MM.1S (cell line): ENCODE results near the gene SHOC1.

Experiments
- DNase-seq: peaks from one replicate; pipeline ENCODE4 v3.0.0-alpha.2; 2015
- H2AFZ ChIP-seq: fragments of 300-600 bp; sonication (generic); 2 replicates; pipeline ENCODE4 v1.6.0; 2016; ENCODE audit warnings: antibody characterized with exemption, low read length
- H3F3A ChIP-seq: fragments of 300-600 bp; sonication (generic); 2 replicates; pipeline ENCODE4 v1.6.1; 2016; ENCODE audit warnings: mild to moderate bottlenecking, antibody characterized with exemption, low read length, moderate library complexity, mixed read lengths; ENCODE audit not compliant: insufficient read depth
- H3K27ac ChIP-seq: fragments of 300-600 bp; sonication (generic); 2 replicates; pipeline ENCODE4 v1.5.1; 2016; ENCODE audit warnings: mild to moderate bottlenecking, low read length
- H3K27me3 ChIP-seq: fragments of 300-600 bp; sonication (generic); replicated peaks from 2 replicates; pipeline ENCODE4 v1.6.0; 2016; ENCODE audit warnings: low read length; ENCODE audit not compliant: insufficient read depth
- H3K36me3 ChIP-seq: fragments of 300-600 bp; sonication (generic); replicated peaks from 2 replicates; pipeline ENCODE4 v1.6.1; 2016; ENCODE audit warnings: mild to moderate bottlenecking, low read length, mixed read lengths; ENCODE audit not compliant: insufficient read depth
- H3K4me1 ChIP-seq: fragments of 300-600 bp; sonication (generic); 2 replicates; pipeline ENCODE4 v1.6.1; 2016; ENCODE audit warnings: low read length, mixed read lengths
- H3K4me2 ChIP-seq: fragments of 300-600 bp; sonication (generic); 2 replicates; pipeline ENCODE4 v1.6.0; 2016; ENCODE audit warnings: low read depth, low read length
- H3K4me3 ChIP-seq: fragments of 300-600 bp; sonication (generic); 2 replicates; pipeline ENCODE4 v1.5.1; 2016; ENCODE audit warnings: low read length, mixed read lengths
- H3K79me2 ChIP-seq: fragments of 300-600 bp; sonication (generic); 2 replicates; pipeline ENCODE4 v1.6.1; 2016; ENCODE audit warnings: mixed run types, low read length, mixed read lengths
- H3K9ac ChIP-seq: fragments of 300-600 bp; sonication (generic); 2 replicates; pipeline ENCODE4 v1.6.1; 2016; ENCODE audit warnings: low read length, mixed read lengths
- H3K9me2 ChIP-seq: fragments of 300-600 bp; sonication (generic); replicated peaks from 2 replicates; pipeline ENCODE4 v1.6.1; 2016; ENCODE audit warnings: mild to moderate bottlenecking, low read length, mixed read lengths; ENCODE audit not compliant: insufficient read depth
- H3K9me3 ChIP-seq: fragments of 300-600 bp; sonication (generic); replicated peaks from 2 replicates; pipeline ENCODE4 v1.6.1; 2016; ENCODE audit warnings: mild to moderate bottlenecking, low read length, mixed read lengths; ENCODE audit not compliant: insufficient read depth
- H4K20me1 ChIP-seq: fragments of 300-600 bp; sonication (generic); 2 replicates; pipeline ENCODE4 v1.6.1; 2016; ENCODE audit warnings: mild to moderate bottlenecking, low read length, moderate library complexity, mixed read lengths; ENCODE audit not compliant: insufficient read depth
- CTCF ChIP-seq: fragments of 300-600 bp; sonication (generic); IDR thresholded peaks from 2 replicates; pipeline ENCODE4 v1.5.1; 2016; ENCODE audit warnings: antibody characterized with exemption, low read length, mixed read lengths
- EZH2 ChIP-seq: fragments of 300-600 bp; sonication (generic); optimal IDR thresholded peaks from 2 replicates; pipeline ENCODE3; 2017; ENCODE audit warnings: low read depth, mild to moderate bottlenecking, antibody characterized with exemption, low read length, mixed read lengths
- EZH2phosphoT487 ChIP-seq: fragments of 300-600 bp; sonication (generic); IDR thresholded peaks from 2 replicates; pipeline ENCODE4 v1.6.1; 2018; ENCODE audit warnings: antibody characterized with exemption, low read length

Gene SHOC1

DNA sequence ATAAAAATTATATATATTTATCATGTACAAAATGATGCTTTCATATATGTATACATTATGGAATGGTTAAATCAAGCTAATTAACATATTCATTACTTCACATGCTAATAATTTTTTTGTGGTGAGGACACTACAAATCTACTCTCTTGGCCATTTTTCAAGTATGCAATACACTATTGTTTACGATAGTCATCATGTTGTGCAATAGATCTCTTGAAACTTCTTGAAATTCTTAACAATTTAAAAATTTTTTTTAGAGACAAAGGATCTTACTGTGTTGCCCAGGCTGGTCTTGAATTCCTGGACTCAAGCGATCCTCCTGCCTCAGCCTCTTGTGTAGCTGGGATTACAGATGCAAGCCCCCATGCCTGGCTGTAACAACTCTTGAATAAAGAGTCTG lies 45.2 kb upstream of the SHOC1 start:
- DNase-seq = no peak
- Histone ChIP-seq H3K9me3 (no peaks in the 10 kb centered on the region), H2AFZ (no peak overlapping the region), H3K9ac (no peak overlapping the region), H3K4me1 (no peaks in the 10 kb centered on the region), H3K4me3 (no peak overlapping the region), H4K20me1 (no peaks in the 10 kb centered on the region), H3K4me2 (no peak overlapping the region), H3F3A (no peaks in the 10 kb centered on the region), H3K27me3 (no peaks in the 10 kb centered on the region), H3K36me3 (no peaks in the 10 kb centered on the region), H3K79me2 (no peaks in the 10 kb centered on the region), H3K9me2 (no peaks in the 10 kb centered on the region), H3K27ac (no peak overlapping the region)
- TF ChIP-seq EZH2phosphoT487 (no peak), CTCF (no peak), EZH2 (no peak)

DNA sequence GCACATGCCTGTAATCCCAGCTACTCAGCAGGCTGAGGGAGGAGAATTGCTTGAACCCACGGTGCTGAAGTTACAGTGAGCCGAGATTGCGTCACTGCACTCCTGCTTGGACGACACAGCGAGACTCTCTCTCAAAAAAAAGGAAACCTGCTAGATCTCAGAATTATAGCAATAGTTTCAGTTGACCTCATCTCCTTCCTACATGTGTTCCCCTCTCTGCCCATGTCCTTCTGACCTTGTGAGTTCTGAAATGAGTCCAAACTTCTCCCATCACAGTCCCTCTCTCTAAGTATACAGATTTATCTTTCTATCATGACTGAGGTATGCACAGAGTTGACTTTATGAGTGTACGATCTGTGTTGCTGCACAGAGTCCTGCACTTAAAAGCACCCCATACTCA lies 44.6 kb upstream of the SHOC1 start:
- no peak overlapping the region for H3K4me3 ChIP-seq
- H3K4me2 ChIP-seq = no peak overlapping the region
- H3K9me2 ChIP-seq = no peaks in the 10 kb centered on the region
- H3K9me3 ChIP-seq = no peaks in the 10 kb centered on the region
- no peak overlapping the region for H3K27ac ChIP-seq
- no peak for DNase-seq
- no peaks in the 10 kb centered on the region for H3K79me2 ChIP-seq
- TF ChIP-seq CTCF = no peak
- TF ChIP-seq EZH2 = no peak
- TF ChIP-seq EZH2phosphoT487 = no peak
- no peaks in the 10 kb centered on the region for H3K36me3 ChIP-seq
- H3K27me3 ChIP-seq = no peaks in the 10 kb centered on the region
- no peaks in the 10 kb centered on the region for H3K4me1 ChIP-seq
- no peak overlapping the region for H3K9ac ChIP-seq
- no peaks in the 10 kb centered on the region for H3F3A ChIP-seq
- H4K20me1 ChIP-seq = no peaks in the 10 kb centered on the region
- H2AFZ ChIP-seq = no peak overlapping the region

DNA sequence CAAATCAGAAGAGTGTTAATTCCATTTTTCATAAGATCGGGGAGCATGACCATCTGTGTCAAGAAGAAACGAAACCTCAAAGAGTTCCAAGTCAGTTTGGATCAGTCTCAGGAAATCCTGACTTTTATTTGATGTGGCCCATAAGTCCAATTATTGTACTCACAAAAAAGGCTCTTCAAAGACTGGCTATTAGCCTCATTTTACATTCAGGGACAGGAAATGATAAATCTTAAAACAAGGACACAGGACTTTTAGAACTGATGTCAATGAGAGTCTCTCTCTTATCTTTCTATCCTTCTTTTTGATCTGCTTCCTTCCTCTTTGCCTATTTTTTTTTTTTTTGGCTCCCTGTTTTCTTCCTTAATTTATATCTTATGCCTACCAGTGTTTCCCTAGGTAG lies 43.7 kb upstream of the SHOC1 start:
- Histone ChIP-seq H3K27me3 (no peaks in the 10 kb centered on the region), H3K4me1 (no peaks in the 10 kb centered on the region), H3K79me2 (no peaks in the 10 kb centered on the region), H3K4me3 (no peak overlapping the region), H3K4me2 (no peak overlapping the region), H3K9me3 (no peaks in the 10 kb centered on the region), H3K9me2 (no peaks in the 10 kb centered on the region), H3K27ac (no peak overlapping the region), H3F3A (no peaks in the 10 kb centered on the region), H2AFZ (no peak overlapping the region), H3K36me3 (no peaks in the 10 kb centered on the region), H4K20me1 (no peaks in the 10 kb centered on the region), H3K9ac (no peak overlapping the region)
- no peak for TF ChIP-seq EZH2phosphoT487
- TF ChIP-seq EZH2 = no peak
- no peak for TF ChIP-seq CTCF
- no peak for DNase-seq

DNA sequence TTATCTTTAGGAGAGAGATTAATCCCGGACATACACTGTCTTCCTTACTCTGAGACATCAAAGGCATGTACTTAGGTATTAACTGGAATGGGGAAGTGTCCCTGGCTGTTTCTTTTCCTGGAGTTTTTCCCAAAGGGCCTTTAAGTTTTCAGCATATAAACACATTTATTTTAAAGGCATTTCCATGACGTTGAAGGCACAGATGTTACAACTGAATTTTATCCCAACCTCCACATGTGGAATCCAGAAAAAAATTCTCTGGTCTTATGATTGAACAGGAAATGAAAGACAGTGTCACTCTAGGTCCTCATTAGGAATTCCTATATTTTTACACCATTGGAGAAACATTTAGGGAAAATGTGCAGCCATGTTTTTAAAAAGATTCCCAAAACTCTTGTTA lies 41.6 kb upstream of the SHOC1 start:
- Histone ChIP-seq H3K9me2 (no peaks in the 10 kb centered on the region), H3K4me3 (no peak overlapping the region), H4K20me1 (no peaks in the 10 kb centered on the region), H3K9me3 (no peaks in the 10 kb centered on the region), H2AFZ (no peak overlapping the region), H3K36me3 (no peaks in the 10 kb centered on the region), H3K9ac (no peak overlapping the region), H3K27ac (no peak overlapping the region), H3F3A (no peaks in the 10 kb centered on the region), H3K27me3 (no peaks in the 10 kb centered on the region), H3K4me2 (no peak overlapping the region), H3K4me1 (no peaks in the 10 kb centered on the region), H3K79me2 (no peaks in the 10 kb centered on the region)
- no peak for DNase-seq
- no peak for TF ChIP-seq EZH2phosphoT487
- TF ChIP-seq EZH2 = no peak
- TF ChIP-seq CTCF = no peak
